HTERT RPE-1 (cell line): ENCODE data around the gene ERAL1.
"Not testable (repeated sequence)": the region's sequence is repeated elsewhere in the genome, so short reads cannot be mapped to it uniquely, and the experiment has no call there.

Experiments used
- in situ Hi-C: fragments of 300-500 bp; cut with MboI; formaldehyde crosslinking; loops from 4 replicates; pipeline ENCODE4 v1.14.3; 2020; ENCODE audit warnings: low sequenced_read_pairs

Gene ERAL1

GRCh38 chr17:28854457-28855335 lies at the start of gene ERAL1:
Gene ERAL1, plus strand, starts transcription at chr17:28855016. Its CDS starts 19 bp downstream, at chr17:28855035.
- in situ Hi-C loops: no loop called here

- in situ Hi-C loops: no loop called here
Measured at GRCh38 chr17:28807925-28808634, 46.7 kb upstream of the ERAL1 start.

- in situ Hi-C loops: no loop called here
Measured at GRCh38 chr17:28810437-28810836, 44.4 kb upstream of the ERAL1 start.

GRCh38 chr17:28811651-28812090 lies 43.1 kb upstream of the ERAL1 start:
- in situ Hi-C loops: no loop called here

GRCh38 chr17:28812091-28812747 lies 42.6 kb upstream of the ERAL1 start:
- in situ Hi-C loops: no loop called here

GRCh38 chr17:28812748-28813377 lies 42.0 kb upstream of the ERAL1 start:
- in situ Hi-C loops: no loop called here

GRCh38 chr17:28816540-28816939 lies 38.3 kb upstream of the ERAL1 start:
- in situ Hi-C loops: no loop called here

- in situ Hi-C loops: no loop called here
Measured at GRCh38 chr17:28818819-28819221, 36.0 kb upstream of the ERAL1 start.

- in situ Hi-C loops: no loop called here
Measured at GRCh38 chr17:28819582-28819981, 35.2 kb upstream of the ERAL1 start.

GRCh38 chr17:28827672-28828071 lies 27.1 kb upstream of the ERAL1 start:
- in situ Hi-C loops: no loop called here

GRCh38 chr17:28828294-28829040 lies 26.3 kb upstream of the ERAL1 start:
- in situ Hi-C loops: no loop called here

- in situ Hi-C loops: no loop called here
Measured at GRCh38 chr17:28834420-28834819, 20.4 kb upstream of the ERAL1 start.

GRCh38 chr17:28836541-28836940 lies 18.3 kb upstream of the ERAL1 start:
- in situ Hi-C loops: not testable (repeated sequence)

- in situ Hi-C loops: no loop called here
Measured at GRCh38 chr17:28839221-28839620, 15.6 kb upstream of the ERAL1 start.

GRCh38 chr17:28841901-28842281 lies 12.9 kb upstream of the ERAL1 start:
- in situ Hi-C loops: no loop called here

GRCh38 chr17:28842282-28843012 lies 12.4 kb upstream of the ERAL1 start, which contains the start of gene FAM222B:
Gene FAM222B, minus strand, starts transcription at chr17:28842790. Its CDS starts 76,123 bp downstream, at chr17:28766667.
- in situ Hi-C loops: no loop called here

GRCh38 chr17:28843816-28844148 lies 11.0 kb upstream of the ERAL1 start:
- in situ Hi-C loops: no loop called here

GRCh38 chr17:28846231-28846630 lies 8.6 kb upstream of the ERAL1 start:
- in situ Hi-C loops: no loop called here

GRCh38 chr17:28846699-28847098 lies 8.1 kb upstream of the ERAL1 start:
- in situ Hi-C loops: not testable (repeated sequence)

GRCh38 chr17:28848667-28849066 lies 6.1 kb upstream of the ERAL1 start:
- in situ Hi-C loops: not testable (repeated sequence)
